Colonic mucosa (tissue), 4 donors: ENCODE results near the gene EMX1. TPM values are rescaled to one million over a fixed set of nuclear protein-coding genes. Genes with fewer than 3 reads are reported as not detected.

Experiments
- DNase-seq: peaks from one replicate; pipeline ENCODE4 v3.0.0-alpha.2; 2020
- H3K27ac ChIP-seq: fragments of 200-600 bp; one replicate; pipeline ENCODE4 v1.8.0; 2021
- H3K27me3 ChIP-seq: fragments of 200-600 bp; one replicate; pipeline ENCODE4 v1.8.0; 2021
- H3K36me3 ChIP-seq: fragments of 200-600 bp; one replicate; pipeline ENCODE4 v1.8.0; 2021
- H3K4me1 ChIP-seq: fragments of 200-600 bp; one replicate; pipeline ENCODE4 v1.8.0; 2021; ENCODE audit warnings: mild to moderate bottlenecking
- H3K4me3 ChIP-seq: fragments of 200-600 bp; one replicate; pipeline ENCODE4 v1.8.0; 2021
- H3K9ac ChIP-seq, 2 donors: one replicate each; pipeline ENCODE4 v1.7.0; 2013; ENCODE audit warnings: control low read depth in 2 of 2, low read depth in 2 of 2, low read length in 2 of 2
- H3K9me3 ChIP-seq: fragments of 200-600 bp; one replicate; pipeline ENCODE4 v1.8.0; 2021
- intact Hi-C: fragments of 100-400 bp; cut with DNase I; formaldehyde crosslinking; loops from one replicate; pipeline ENCODE4 v1.14.1; 2022
- total RNA-seq, 2 donors: library from RNA; stranded (reverse); fragmentation: NEBNext Ultra II Directional in 1 of 2; extraction: Animal tissue kit (Norgen Biotek cat#: 25700) in 1 of 2; gene quantifications; one replicate each; pipeline ENCODE4 v1.2.1, GENCODE V29; 2021
- TF ChIP-seq, protein P1 (sequence below): fragments of 200-600 bp; IDR thresholded peaks from one replicate; pipeline ENCODE4 v1.8.0; 2022; ENCODE audit warnings: antibody characterized with exemption, mild to moderate bottlenecking
- donor health status: healthy.
- donor health status: DM: no; HTN: no; CAD: no.
- donor health status: DM: no; HTN: no; CAD: no.

The EMX1 gene
- total RNA-seq, 2 donors from 2014 or later, result 1.1 to 2.0 TPM

- Histone ChIP-seq H3K36me3 (no peaks in the 10 kb centered on the region), H3K4me3 (no peak overlapping the region), H3K9ac (no peak overlapping the region), H3K4me1 (no peaks in the 10 kb centered on the region), H3K27ac (no peak overlapping the region), H3K27me3 (no peaks in the 10 kb centered on the region), H3K9me3 (no peaks in the 10 kb centered on the region)
- no peak for DNase-seq
- TF ChIP-seq, protein P1, sequence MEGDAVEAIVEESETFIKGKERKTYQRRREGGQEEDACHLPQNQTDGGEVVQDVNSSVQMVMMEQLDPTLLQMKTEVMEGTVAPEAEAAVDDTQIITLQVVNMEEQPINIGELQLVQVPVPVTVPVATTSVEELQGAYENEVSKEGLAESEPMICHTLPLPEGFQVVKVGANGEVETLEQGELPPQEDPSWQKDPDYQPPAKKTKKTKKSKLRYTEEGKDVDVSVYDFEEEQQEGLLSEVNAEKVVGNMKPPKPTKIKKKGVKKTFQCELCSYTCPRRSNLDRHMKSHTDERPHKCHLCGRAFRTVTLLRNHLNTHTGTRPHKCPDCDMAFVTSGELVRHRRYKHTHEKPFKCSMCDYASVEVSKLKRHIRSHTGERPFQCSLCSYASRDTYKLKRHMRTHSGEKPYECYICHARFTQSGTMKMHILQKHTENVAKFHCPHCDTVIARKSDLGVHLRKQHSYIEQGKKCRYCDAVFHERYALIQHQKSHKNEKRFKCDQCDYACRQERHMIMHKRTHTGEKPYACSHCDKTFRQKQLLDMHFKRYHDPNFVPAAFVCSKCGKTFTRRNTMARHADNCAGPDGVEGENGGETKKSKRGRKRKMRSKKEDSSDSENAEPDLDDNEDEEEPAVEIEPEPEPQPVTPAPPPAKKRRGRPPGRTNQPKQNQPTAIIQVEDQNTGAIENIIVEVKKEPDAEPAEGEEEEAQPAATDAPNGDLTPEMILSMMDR, result no peak
- intact Hi-C loops, result no loop called here
Observed at GRCh38 chr2:72956050-72956395, 38.7 kb downstream of the EMX1 start.

- no peaks in the 10 kb centered on the region for H3K4me1 ChIP-seq
- no peak for DNase-seq
- no peak overlapping the region for H3K4me3 ChIP-seq
- intact Hi-C loops, result no loop called here
- H3K27ac ChIP-seq, result no peak overlapping the region
- H3K27me3 ChIP-seq, result no peaks in the 10 kb centered on the region
- H3K9me3 ChIP-seq, result no peaks in the 10 kb centered on the region
- H3K36me3 ChIP-seq, result no peaks in the 10 kb centered on the region
- H3K9ac ChIP-seq, result no peak overlapping the region
- TF ChIP-seq, protein P1, result no peak
Observed at GRCh38 chr2:72956936-72957335, 39.6 kb downstream of the EMX1 start.

- no peaks in the 10 kb centered on the region for H3K36me3 ChIP-seq
- DNase-seq, result no peak
- no peak overlapping the region for H3K27ac ChIP-seq
- H3K9ac ChIP-seq, result no peak overlapping the region
- no peaks in the 10 kb centered on the region for H3K27me3 ChIP-seq
- TF ChIP-seq, protein P1, result no peak
- intact Hi-C loops, result no loop called here
- H3K4me3 ChIP-seq, result no peak overlapping the region
- H3K4me1 ChIP-seq, result no peaks in the 10 kb centered on the region
- no peaks in the 10 kb centered on the region for H3K9me3 ChIP-seq
Observed at GRCh38 chr2:72958542-72959385, 41.4 kb downstream of the EMX1 start.

DNA sequence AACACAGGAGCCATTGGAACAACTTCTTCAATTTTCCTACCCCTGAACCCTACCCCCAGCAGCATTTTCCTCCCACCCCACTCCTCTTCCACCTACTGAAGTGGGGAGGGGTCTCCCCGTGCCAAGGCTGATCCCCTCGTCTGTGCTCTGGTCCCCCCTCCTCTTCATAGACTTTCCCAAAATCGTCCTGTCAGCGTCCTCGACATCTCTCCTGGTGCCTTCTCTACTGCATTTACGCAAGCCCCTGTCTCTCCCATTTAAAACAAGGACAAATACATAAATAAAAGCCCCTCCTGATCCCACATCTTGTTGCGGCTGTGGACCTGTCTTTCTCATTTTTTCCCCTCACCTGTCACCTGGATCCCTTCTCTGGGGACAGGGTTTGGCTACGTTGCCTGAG, 42.2 kb downstream of the EMX1 start:
- H3K9ac ChIP-seq, result no peak overlapping the region
- no peak overlapping the region for H3K27ac ChIP-seq
- no peaks in the 10 kb centered on the region for H3K27me3 ChIP-seq
- TF ChIP-seq, protein P1, result no peak
- no peak for DNase-seq
- H3K4me1 ChIP-seq, result no peaks in the 10 kb centered on the region
- no peaks in the 10 kb centered on the region for H3K36me3 ChIP-seq
- H3K4me3 ChIP-seq, result no peak overlapping the region
- intact Hi-C loops, result no loop called here
- H3K9me3 ChIP-seq, result no peaks in the 10 kb centered on the region

- H3K4me3 ChIP-seq, result no peak overlapping the region
- TF ChIP-seq, protein P1, result no peak
- H3K9ac ChIP-seq, result no peak overlapping the region
- intact Hi-C loops, result no loop called here
- no peak for DNase-seq
- no peaks in the 10 kb centered on the region for H3K9me3 ChIP-seq
- no peak overlapping the region for H3K27ac ChIP-seq
- no peaks in the 10 kb centered on the region for H3K36me3 ChIP-seq
- no peaks in the 10 kb centered on the region for H3K4me1 ChIP-seq
- H3K27me3 ChIP-seq, result no peaks in the 10 kb centered on the region
Observed at GRCh38 chr2:72959995-72960981, 43.0 kb downstream of the EMX1 start.
